Ovary (tissue), 9 donors: ENCODE data around the gene COL5A3. TPM values are rescaled to one million over a fixed set of nuclear protein-coding genes. Genes with fewer than 3 reads are reported as not detected.
"Not testable (repeated sequence)": the region's sequence is repeated elsewhere in the genome, so short reads cannot be mapped to it uniquely, and the experiment has no call there.

Source experiments
- DNase-seq, 5 donors: peaks; one replicate each; pipeline ENCODE4 v3.0.0-alpha.2; 2019 to 2020
- H3K27ac ChIP-seq, 2 donors: fragments of 200-600 bp; one replicate each; pipeline versions ENCODE4 v1.5.1 to v1.8.0; 2019 to 2022
- H3K27me3 ChIP-seq: fragments of 200-600 bp; one replicate; pipeline ENCODE4 v1.8.0; 2022
- H3K36me3 ChIP-seq: fragments of 200-600 bp; sonication (generic); one replicate; pipeline ENCODE4 v1.5.1; 2019
- H3K4me1 ChIP-seq: one replicate; pipeline ENCODE4 v1.8.1; 2013; ENCODE audit warnings: mild to moderate bottlenecking, moderate library complexity; ENCODE audit not compliant: insufficient read depth
- H3K4me3 ChIP-seq: fragments of 200-600 bp; sonication (generic); one replicate; pipeline ENCODE4 v1.5.1; 2017
- H3K9me3 ChIP-seq, 2 donors: fragments of 200-600 bp in 1 of 2; sonication (generic) in 1 of 2; one replicate each; pipeline versions ENCODE4 v1.5.1 to v1.8.1; 2013 to 2019; ENCODE audit warnings: mild to moderate bottlenecking in 1 of 2, moderate library complexity in 1 of 2
- CTCF ChIP-seq, 3 donors: fragments of 450-650 bp in 2 of 3; fragments of 200-600 bp in 1 of 3; IDR thresholded peaks; one replicate each; pipeline versions ENCODE4 v1.5.1 to v1.8.0; 2016 to 2022; ENCODE audit warnings: antibody characterized with exemption in 3 of 3, mild to moderate bottlenecking in 1 of 3
- EP300 ChIP-seq: sonication (generic); formaldehyde crosslinking; IDR thresholded peaks from one replicate; pipeline ENCODE4 v1.6.1; 2017; ENCODE audit warnings: antibody characterized with exemption
- POLR2A ChIP-seq: fragments of 450-650 bp; IDR thresholded peaks from one replicate; pipeline ENCODE4 v1.6.1; 2017; ENCODE audit warnings: antibody characterized with exemption, mild to moderate bottlenecking, moderate library complexity
- WGBS, 3 donors: extraction: QIAGEN DNeasy Blood & Tissue Kit in 1 of 3; methylation state at CpG; one replicate each; pipeline versions ENCODE4 v1.1.5 to v1.1.7; 2013 to 2017; 5-methylcytosine and 5-hydroxymethylcytosine counted together
- intact Hi-C, 4 donors: fragments of 100-400 bp; cut with DNase I; formaldehyde crosslinking; loops; one replicate each; pipeline versions ENCODE4 v1.11.0 to v1.15.1; 2022 to 2023
- polyA plus RNA-seq, 2 donors: library from polyadenylated mRNA; stranded (reverse); fragments of 200-250 nt in 1 of 2; fragments of 350-450 nt in 1 of 2; fragmentation: Illumina TruSeq in 1 of 2; extraction: RNeasy Lipid Tissue Mini Kit (QIAGEN cat#74804) in 1 of 2; gene quantifications; one replicate each; pipeline ENCODE4 v1.2.3, GENCODE V29; 2013 to 2014
- total RNA-seq, 7 donors: library from RNA; depleted of rRNA in 2 of 7; stranded (reverse); fragments of >200 nt in 2 of 7; fragmentation: NEBNext Ultra II Directional in 3 of 7; extraction: Animal tissue kit (Norgen Biotek cat#: 25700) in 3 of 7; gene quantifications; one replicate each; pipeline versions ENCODE4 v1.1.0 to v1.2.4, GENCODE V29; 2016 to 2023
- donor health status: DM: no; HTN: no; CAD: no; lungs with moderate emphysema.
- donor health status: DM: no; HTN: no; CAD: no.
- donor health status: Bipolar disorder and iron deficiency.
- donor health status: DM: yes; HTN: yes; CAD: no.
- donor health status: DM: no; HTN: no; CAD: no.
- donor health status: DM: yes; HTN: yes; CAD: no.

The COL5A3 gene
- total and polyA plus RNA-seq, 9 donors: 1.5 to 9.0 (median 4.4) TPM

GRCh38 chr19:9931629-9932028 is 78.7 kb downstream of the COL5A3 start:
- no peak for TF ChIP-seq EP300
- TF ChIP-seq CTCF (IDR thresholded peaks at IDR 0.05): no peak
- TF ChIP-seq POLR2A: no peak
- no peak for DNase-seq
- Histone ChIP-seq H3K4me1 (peaks cover 2% of the 10 kb centered on the region), H3K4me3 (no peak overlapping the region), H3K27ac (no peak overlapping the region), H3K36me3 (no peaks in the 10 kb centered on the region), H3K27me3 (no peaks in the 10 kb centered on the region), H3K9me3 (no peaks in the 10 kb centered on the region)
- intact Hi-C loops: loop anchor here (2.0 to 10.0 kb wide), 7 partner anchors 73 to 463 kb away; partner anchors contain the start of gene MRPL4 (in 2 of the 4)
- 88 to 94% (median 91%) methylated on average over 1 of the region's 1 CpG for WGBS, 3 donors

GRCh38 chr19:9923440-9923839 is 86.9 kb downstream of the COL5A3 start:
- DNase-seq: no peak
- Histone ChIP-seq H3K4me1 (no peaks in the 10 kb centered on the region), H3K27ac (no peak overlapping the region), H3K27me3 (no peaks in the 10 kb centered on the region), H3K36me3 (no peaks in the 10 kb centered on the region), H3K4me3 (no peak overlapping the region), H3K9me3 (no peaks in the 10 kb centered on the region)
- WGBS, 3 donors: 93 to 94% (median 93%) methylated on average over 4 of the region's 4 CpGs
- intact Hi-C loops: no loop called here
- TF ChIP-seq EP300 (no peak), CTCF (IDR thresholded peaks at IDR 0.05) (no peak), POLR2A (no peak)

GRCh38 chr19:9922782-9923379 is 87.4 kb downstream of the COL5A3 start:
- H3K9me3 ChIP-seq, intact Hi-C loops, H3K4me1 ChIP-seq, DNase-seq, H3K27ac ChIP-seq, H3K27me3 ChIP-seq, H3K36me3 ChIP-seq, H3K4me3 ChIP-seq: not testable (repeated sequence)
- 87 to 95% (median 89%) methylated on average over 5 of the region's 5 CpGs for WGBS, 3 donors

- Histone ChIP-seq H3K27me3 (no peaks in the 10 kb centered on the region), H3K4me1 (peaks cover 3% of the 10 kb centered on the region), H3K9me3 (no peaks in the 10 kb centered on the region), H3K27ac (no peak overlapping the region), H3K4me3 (no peak overlapping the region), H3K36me3 (no peaks in the 10 kb centered on the region)
- WGBS, 3 donors: 3 to 8% (median 7%) methylated on average over 3 of the region's 3 CpGs
- TF ChIP-seq CTCF (IDR thresholded peaks at IDR 0.05) (no peak), POLR2A (no peak), EP300 (no peak)
- no peak for DNase-seq
- intact Hi-C loops: no loop called here
Measured at GRCh38 chr19:9917321-9917720, 93.0 kb downstream of the COL5A3 start.

GRCh38 chr19:9916719-9917118 is 93.6 kb downstream of the COL5A3 start:
- Histone ChIP-seq H3K9me3 (no peaks in the 10 kb centered on the region), H3K27ac (no peak overlapping the region)

More at GRCh38 chr19:9916719-9917118, 93.6 kb downstream of the COL5A3 start:
- no peak for DNase-seq
- Histone ChIP-seq H3K27me3 (no peaks in the 10 kb centered on the region), H3K4me3 (no peak overlapping the region), H3K36me3 (no peaks in the 10 kb centered on the region), H3K4me1 (peaks cover 3% of the 10 kb centered on the region)
- 34 to 37% (median 36%) methylated on average over 6 of the region's 6 CpGs for WGBS, 3 donors
- TF ChIP-seq CTCF (IDR thresholded peaks at IDR 0.05) (no peak), POLR2A (no peak), EP300 (no peak)
- intact Hi-C loops: no loop called here
